Breast epithelium (tissue), 3 donors: ENCODE data around the gene NMRAL1.

Experiments
- POLR2A ChIP-seq: fragments of 450-650 bp; IDR thresholded peaks from one replicate; pipeline ENCODE4 v1.6.1; 2016; ENCODE audit warnings: antibody characterized with exemption, mild to moderate bottlenecking, moderate library complexity
- TF ChIP-seq, protein P1 (sequence below), 3 donors: fragments of 450-650 bp; IDR thresholded peaks; one replicate each; pipeline ENCODE4 v1.5.1; 2016 to 2017; ENCODE audit warnings: antibody characterized with exemption in 3 of 3, mild to moderate bottlenecking in 3 of 3, moderate library complexity in 3 of 3

- no peak for TF ChIP-seq POLR2A
- TF ChIP-seq, protein P1, sequence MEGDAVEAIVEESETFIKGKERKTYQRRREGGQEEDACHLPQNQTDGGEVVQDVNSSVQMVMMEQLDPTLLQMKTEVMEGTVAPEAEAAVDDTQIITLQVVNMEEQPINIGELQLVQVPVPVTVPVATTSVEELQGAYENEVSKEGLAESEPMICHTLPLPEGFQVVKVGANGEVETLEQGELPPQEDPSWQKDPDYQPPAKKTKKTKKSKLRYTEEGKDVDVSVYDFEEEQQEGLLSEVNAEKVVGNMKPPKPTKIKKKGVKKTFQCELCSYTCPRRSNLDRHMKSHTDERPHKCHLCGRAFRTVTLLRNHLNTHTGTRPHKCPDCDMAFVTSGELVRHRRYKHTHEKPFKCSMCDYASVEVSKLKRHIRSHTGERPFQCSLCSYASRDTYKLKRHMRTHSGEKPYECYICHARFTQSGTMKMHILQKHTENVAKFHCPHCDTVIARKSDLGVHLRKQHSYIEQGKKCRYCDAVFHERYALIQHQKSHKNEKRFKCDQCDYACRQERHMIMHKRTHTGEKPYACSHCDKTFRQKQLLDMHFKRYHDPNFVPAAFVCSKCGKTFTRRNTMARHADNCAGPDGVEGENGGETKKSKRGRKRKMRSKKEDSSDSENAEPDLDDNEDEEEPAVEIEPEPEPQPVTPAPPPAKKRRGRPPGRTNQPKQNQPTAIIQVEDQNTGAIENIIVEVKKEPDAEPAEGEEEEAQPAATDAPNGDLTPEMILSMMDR (IDR thresholded peaks at IDR 0.05), result no peak
These were observed 21.3 kb upstream of the NMRAL1 start for GRCh38 chr16:4495766-4496165.
